Activated naive CD4-positive, alpha-beta T cell treated with anti-CD3 and anti-CD28 coated beads, Interleukin-2, amount 10 ng/mL, durations not matched to agents 7 days and 5 days (primary cell): Measurements from ENCODE around the gene CCNL1.

Source experiments
- CTCF ChIA-PET: fragments of 350-600 bp; sonication (Branson Sonifier 250); formaldehyde crosslinking; loops from one replicate; lab custom pipeline; 2021; ENCODE audit warnings: antibody characterized with exemption; lab: Charles Lee
- DNase-seq: peaks from one replicate; pipeline ENCODE4 v3.0.0-alpha.2; 2020
- H3K27ac Mint-ChIP-seq: one replicate; pipeline ENCODE4 v1.8.0; 2021; ENCODE audit warnings: mild to moderate bottlenecking, moderate library complexity, mixed read lengths
- H3K27me3 Mint-ChIP-seq: one replicate; pipeline ENCODE4 v1.8.0; 2021; ENCODE audit warnings: mild to moderate bottlenecking, mixed read lengths
- H3K36me3 Mint-ChIP-seq: one replicate; pipeline ENCODE4 v1.8.0; 2021; ENCODE audit warnings: mixed read lengths
- H3K4me1 Mint-ChIP-seq: one replicate; pipeline ENCODE4 v1.8.0; 2021; ENCODE audit warnings: mixed read lengths
- H3K4me3 Mint-ChIP-seq: one replicate; pipeline ENCODE4 v1.8.0; 2021; ENCODE audit warnings: mild to moderate bottlenecking, moderate library complexity, mixed read lengths
- H3K9me3 Mint-ChIP-seq: one replicate; pipeline ENCODE4 v1.8.0; 2021; ENCODE audit warnings: mixed read lengths

The CCNL1 gene

GRCh38 chr3:157148196-157148889 lies 11.6 kb downstream of the CCNL1 start:
- CTCF ChIA-PET: interaction anchor here (0.6 to 3.5 kb wide), 3 partner anchors 11 to 442 kb away, joined by 3 to 17 read pairs (median 4); no protein-coding TSS in a partner anchor
- H3K36me3 Mint-ChIP-seq: peaks cover 79% of the 10 kb centered on the region
- no peak for DNase-seq
- H3K4me3 Mint-ChIP-seq: no peak overlapping the region
- no peaks in the 10 kb centered on the region for H3K27me3 Mint-ChIP-seq
- H3K27ac Mint-ChIP-seq: no peak overlapping the region
- H3K4me1 Mint-ChIP-seq: peaks cover 43% of the 10 kb centered on the region
- H3K9me3 Mint-ChIP-seq: no peaks in the 10 kb centered on the region

- no peak for DNase-seq
- CTCF ChIA-PET: interaction anchor here (1.0 kb wide), 1 partner anchor 10 kb away, joined by 8 read pairs; no protein-coding TSS in a partner anchor
- Mint-ChIP-seq H3K36me3 (peaks cover 80% of the 10 kb centered on the region), H3K27ac (no peak overlapping the region), H3K4me3 (no peak overlapping the region), H3K4me1 (peaks cover 37% of the 10 kb centered on the region), H3K27me3 (no peaks in the 10 kb centered on the region), H3K9me3 (no peaks in the 10 kb centered on the region)
Measured at GRCh38 chr3:157147099-157147803, 12.7 kb downstream of the CCNL1 start.

- CTCF ChIA-PET: interaction anchor here (2.2 kb wide), 1 partner anchor 9 kb away, joined by 6 read pairs; no protein-coding TSS in a partner anchor
- Mint-ChIP-seq H3K9me3 (no peaks in the 10 kb centered on the region), H3K4me1 (peaks cover 25% of the 10 kb centered on the region), H3K4me3 (no peak overlapping the region), H3K36me3 (peaks cover 74% of the 10 kb centered on the region), H3K27ac (peak overlapping the region; percentile 58), H3K27me3 (no peaks in the 10 kb centered on the region)
- DNase-seq: no peak
Measured at GRCh38 chr3:157145606-157146322, 14.2 kb downstream of the CCNL1 start.

- Mint-ChIP-seq H3K27ac (no peak overlapping the region), H3K27me3 (no peaks in the 10 kb centered on the region), H3K36me3 (peaks cover 59% of the 10 kb centered on the region), H3K9me3 (no peaks in the 10 kb centered on the region), H3K4me3 (no peak overlapping the region), H3K4me1 (peaks cover 22% of the 10 kb centered on the region)
- CTCF ChIA-PET: no interaction called here
- no peak for DNase-seq
Measured at GRCh38 chr3:157142315-157142714, 17.6 kb downstream of the CCNL1 start.

- peaks cover 31% of the 10 kb centered on the region for H3K4me1 Mint-ChIP-seq
- H3K27ac Mint-ChIP-seq: no peak overlapping the region
- H3K27me3 Mint-ChIP-seq: no peaks in the 10 kb centered on the region
- H3K4me3 Mint-ChIP-seq: no peak overlapping the region
- DNase-seq: no peak
- H3K36me3 Mint-ChIP-seq: peaks cover 47% of the 10 kb centered on the region
- H3K9me3 Mint-ChIP-seq: no peaks in the 10 kb centered on the region
- CTCF ChIA-PET: interaction anchor here (0.7 to 9.6 kb wide), 2 partner anchors 634 to 988 kb away, joined by 3 to 86 read pairs; no protein-coding TSS in a partner anchor
Measured at GRCh38 chr3:157139938-157140534, 19.9 kb downstream of the CCNL1 start.

- Mint-ChIP-seq H3K4me1 (peaks cover 63% of the 10 kb centered on the region), H3K4me3 (no peak overlapping the region), H3K27ac (peak overlapping the region; percentile 76), H3K27me3 (no peaks in the 10 kb centered on the region), H3K36me3 (peaks cover 28% of the 10 kb centered on the region), H3K9me3 (no peaks in the 10 kb centered on the region)
- CTCF ChIA-PET: interaction anchor here (0.7 to 9.6 kb wide), 50 partner anchors 9 to 1092 kb away, joined by 3 to 86 read pairs (median 5); partner anchors contain the start of genes CCNL1, SSR3 and TIPARP
- no peak for DNase-seq
Measured at GRCh38 chr3:157136647-157137387, 23.1 kb downstream of the CCNL1 start.

- CTCF ChIA-PET: interaction anchor here (1.0 to 9.6 kb wide), 16 partner anchors 10 to 984 kb away, joined by 3 to 86 read pairs (median 8); partner anchors contain the start of gene TIPARP
- peaks cover 25% of the 10 kb centered on the region for H3K36me3 Mint-ChIP-seq
Measured at GRCh38 chr3:157135671-157136396, 24.1 kb downstream of the CCNL1 start.

GRCh38 chr3:157134620-157135191 lies 25.2 kb downstream of the CCNL1 start:
- CTCF ChIA-PET: interaction anchor here (1.1 to 9.6 kb wide), 8 partner anchors 46 to 983 kb away, joined by 3 to 86 read pairs (median 7); partner anchors contain the start of gene TIPARP
- Mint-ChIP-seq H3K27me3 (no peaks in the 10 kb centered on the region), H3K9me3 (no peaks in the 10 kb centered on the region), H3K36me3 (peaks cover 23% of the 10 kb centered on the region), H3K27ac (peak overlapping the region; percentile 93), H3K4me3 (no peak overlapping the region), H3K4me1 (peaks cover 83% of the 10 kb centered on the region)
- peak; percentile 54 for DNase-seq

More at GRCh38 chr3:157135671-157136396, 24.1 kb downstream of the CCNL1 start:
- DNase-seq: no peak
- H3K27ac Mint-ChIP-seq: peak overlapping the region; percentile 76
- H3K27me3 Mint-ChIP-seq: no peaks in the 10 kb centered on the region
- no peak overlapping the region for H3K4me3 Mint-ChIP-seq
- H3K4me1 Mint-ChIP-seq: peaks cover 73% of the 10 kb centered on the region
- H3K9me3 Mint-ChIP-seq: no peaks in the 10 kb centered on the region

GRCh38 chr3:157133434-157134320 lies 26.3 kb downstream of the CCNL1 start:
- no peak overlapping the region for H3K4me3 Mint-ChIP-seq
- H3K27me3 Mint-ChIP-seq: no peaks in the 10 kb centered on the region
- CTCF ChIA-PET: interaction anchor here (0.6 to 9.6 kb wide), 6 partner anchors 32 to 982 kb away, joined by 3 to 86 read pairs (median 6); no protein-coding TSS in a partner anchor
- peaks cover 93% of the 10 kb centered on the region for H3K4me1 Mint-ChIP-seq
- DNase-seq: no peak
- peaks cover 19% of the 10 kb centered on the region for H3K36me3 Mint-ChIP-seq
- no peaks in the 10 kb centered on the region for H3K9me3 Mint-ChIP-seq
- H3K27ac Mint-ChIP-seq: peak overlapping the region; percentile 93

- no peak for DNase-seq
- Mint-ChIP-seq H3K4me1 (peaks cover 97% of the 10 kb centered on the region), H3K27me3 (no peaks in the 10 kb centered on the region), H3K9me3 (no peaks in the 10 kb centered on the region), H3K36me3 (peaks cover 14% of the 10 kb centered on the region), H3K27ac (peak overlapping the region; percentile 98), H3K4me3 (no peak overlapping the region)
- CTCF ChIA-PET: interaction anchor here (0.6 to 9.6 kb wide), 6 partner anchors 45 to 981 kb away, joined by 3 to 86 read pairs (median 12); partner anchors contain the start of gene TIPARP
Measured at GRCh38 chr3:157132936-157133335, 27.0 kb downstream of the CCNL1 start.

GRCh38 chr3:157132341-157132740 lies 27.6 kb downstream of the CCNL1 start:
- no peaks in the 10 kb centered on the region for H3K9me3 Mint-ChIP-seq
- peaks cover 99% of the 10 kb centered on the region for H3K4me1 Mint-ChIP-seq
- H3K4me3 Mint-ChIP-seq: no peak overlapping the region

More at GRCh38 chr3:157132341-157132740, 27.6 kb downstream of the CCNL1 start:
- peak overlapping the region; percentile 98 for H3K27ac Mint-ChIP-seq
- H3K36me3 Mint-ChIP-seq: peaks cover 12% of the 10 kb centered on the region
- CTCF ChIA-PET: interaction anchor here (0.6 to 9.6 kb wide), 6 partner anchors 44 to 981 kb away, joined by 3 to 86 read pairs (median 12); partner anchors contain the start of gene TIPARP
- DNase-seq: no peak
- no peaks in the 10 kb centered on the region for H3K27me3 Mint-ChIP-seq
